ENCODE data around the gene U2SURP.

GRCh38 chr3:143099690-143100089, 98.3 kb downstream of the U2SURP start:
- no peak for TF ChIP-seq CTCF (IDR thresholded peaks at IDR 0.05; ENCODE audit: insufficient read depth, low read length)
- no peak for TF ChIP-seq POLR2AphosphoS5 (IDR thresholded peaks at IDR 0.05; ENCODE audit: low read depth)
